Measurements from ENCODE around the gene HOXC10. TPM values are rescaled to one million over a fixed set of nuclear protein-coding genes. Genes with fewer than 3 reads are reported as not detected.

Gene HOXC10
- total and polyA plus RNA-seq, 9 donors, result 0.15 to 15.4 (median 2.0) TPM; not detected in 2

DNA sequence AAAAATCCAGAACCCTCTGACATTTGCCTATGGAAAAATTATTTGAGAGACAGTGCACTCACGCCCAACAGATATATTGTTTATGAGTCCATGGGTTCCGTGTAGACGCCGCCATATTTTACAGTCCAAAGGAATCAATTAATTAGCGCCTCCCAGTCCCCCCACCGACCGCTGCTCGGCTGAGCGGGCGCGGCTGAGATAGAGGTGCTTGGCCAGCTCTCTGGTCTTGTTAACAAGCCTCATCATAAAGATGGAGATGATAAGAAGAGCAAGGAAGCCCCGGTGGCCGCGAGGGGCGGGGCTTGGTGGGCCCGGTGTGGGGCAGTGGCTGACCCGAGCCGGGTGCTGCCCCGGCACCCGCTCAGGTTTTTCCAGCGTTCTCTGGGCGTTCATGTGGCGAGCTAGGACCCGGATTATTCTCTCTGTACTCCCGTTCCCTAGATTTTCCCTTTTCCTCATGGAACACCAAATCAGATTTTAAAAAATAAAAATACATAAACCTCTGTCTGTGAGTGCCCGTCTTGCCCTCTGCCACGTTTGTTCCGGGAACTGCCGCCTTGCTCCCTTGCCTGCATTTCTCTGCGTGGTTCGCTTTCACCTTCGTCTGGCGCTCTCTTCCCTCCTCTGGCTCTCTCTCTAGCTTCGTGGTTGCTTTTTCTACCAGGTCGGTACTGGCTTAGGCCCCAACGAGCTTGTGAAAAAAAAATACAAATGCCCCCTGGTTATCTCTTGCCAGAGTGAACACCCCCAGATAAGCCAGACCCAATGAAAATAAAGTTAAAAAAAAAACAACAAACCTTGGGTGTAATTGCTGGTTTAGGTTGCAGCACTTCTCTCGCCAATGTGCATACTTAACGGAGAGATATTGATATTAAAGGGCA lies 21.3 kb upstream of the HOXC10 start:
- no peaks in the 10 kb centered on the region for H3K36me3 ChIP-seq
- H3K9me3 ChIP-seq, result no peaks in the 10 kb centered on the region
- no peak overlapping the region for H3K27ac ChIP-seq
- no peak for DNase-seq
- TF ChIP-seq POLR2A (IDR thresholded peaks at IDR 0.05) (no peak), EP300 (IDR thresholded peaks at IDR 0.05) (no peak)
- TF ChIP-seq, protein P1, sequence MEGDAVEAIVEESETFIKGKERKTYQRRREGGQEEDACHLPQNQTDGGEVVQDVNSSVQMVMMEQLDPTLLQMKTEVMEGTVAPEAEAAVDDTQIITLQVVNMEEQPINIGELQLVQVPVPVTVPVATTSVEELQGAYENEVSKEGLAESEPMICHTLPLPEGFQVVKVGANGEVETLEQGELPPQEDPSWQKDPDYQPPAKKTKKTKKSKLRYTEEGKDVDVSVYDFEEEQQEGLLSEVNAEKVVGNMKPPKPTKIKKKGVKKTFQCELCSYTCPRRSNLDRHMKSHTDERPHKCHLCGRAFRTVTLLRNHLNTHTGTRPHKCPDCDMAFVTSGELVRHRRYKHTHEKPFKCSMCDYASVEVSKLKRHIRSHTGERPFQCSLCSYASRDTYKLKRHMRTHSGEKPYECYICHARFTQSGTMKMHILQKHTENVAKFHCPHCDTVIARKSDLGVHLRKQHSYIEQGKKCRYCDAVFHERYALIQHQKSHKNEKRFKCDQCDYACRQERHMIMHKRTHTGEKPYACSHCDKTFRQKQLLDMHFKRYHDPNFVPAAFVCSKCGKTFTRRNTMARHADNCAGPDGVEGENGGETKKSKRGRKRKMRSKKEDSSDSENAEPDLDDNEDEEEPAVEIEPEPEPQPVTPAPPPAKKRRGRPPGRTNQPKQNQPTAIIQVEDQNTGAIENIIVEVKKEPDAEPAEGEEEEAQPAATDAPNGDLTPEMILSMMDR (IDR thresholded peaks at IDR 0.05), result no peak
- WGBS, 3 donors, result 13 to 25% (median 15%) methylated on average over 38 of the region's 38 CpGs
- intact Hi-C loops (cut with DNase I), result no loop called here
- H3K4me1 ChIP-seq (ENCODE audit: insufficient read depth), result peaks cover 2% of the 10 kb centered on the region
- H3K4me3 ChIP-seq, result no peak overlapping the region
- H3K27me3 ChIP-seq, result peaks cover 17% of the 10 kb centered on the region

DNA sequence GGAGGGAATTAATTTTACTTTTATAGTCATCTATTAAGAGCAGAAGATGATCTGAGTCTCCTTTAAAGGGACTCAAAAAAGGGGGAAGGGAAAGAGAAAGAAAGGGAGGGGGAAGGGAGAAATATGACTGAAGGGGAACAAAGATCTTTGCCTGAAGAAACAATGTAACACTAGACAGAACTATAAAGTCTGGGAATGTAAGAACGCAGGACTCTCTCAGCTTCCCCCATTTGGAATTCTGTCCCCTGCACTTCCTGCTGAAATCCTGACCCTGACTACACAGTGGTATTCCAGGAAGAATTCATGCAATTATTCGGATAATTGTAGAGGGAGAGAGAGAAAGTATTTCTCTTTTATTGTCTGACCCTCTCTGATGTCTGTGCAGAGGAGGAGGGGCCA lies 20.6 kb upstream of the HOXC10 start:
- H3K27me3 ChIP-seq, result peaks cover 17% of the 10 kb centered on the region
- TF ChIP-seq, protein P1 (IDR thresholded peaks at IDR 0.05), result no peak
- no peak for TF ChIP-seq POLR2A (IDR thresholded peaks at IDR 0.05)

DNA sequence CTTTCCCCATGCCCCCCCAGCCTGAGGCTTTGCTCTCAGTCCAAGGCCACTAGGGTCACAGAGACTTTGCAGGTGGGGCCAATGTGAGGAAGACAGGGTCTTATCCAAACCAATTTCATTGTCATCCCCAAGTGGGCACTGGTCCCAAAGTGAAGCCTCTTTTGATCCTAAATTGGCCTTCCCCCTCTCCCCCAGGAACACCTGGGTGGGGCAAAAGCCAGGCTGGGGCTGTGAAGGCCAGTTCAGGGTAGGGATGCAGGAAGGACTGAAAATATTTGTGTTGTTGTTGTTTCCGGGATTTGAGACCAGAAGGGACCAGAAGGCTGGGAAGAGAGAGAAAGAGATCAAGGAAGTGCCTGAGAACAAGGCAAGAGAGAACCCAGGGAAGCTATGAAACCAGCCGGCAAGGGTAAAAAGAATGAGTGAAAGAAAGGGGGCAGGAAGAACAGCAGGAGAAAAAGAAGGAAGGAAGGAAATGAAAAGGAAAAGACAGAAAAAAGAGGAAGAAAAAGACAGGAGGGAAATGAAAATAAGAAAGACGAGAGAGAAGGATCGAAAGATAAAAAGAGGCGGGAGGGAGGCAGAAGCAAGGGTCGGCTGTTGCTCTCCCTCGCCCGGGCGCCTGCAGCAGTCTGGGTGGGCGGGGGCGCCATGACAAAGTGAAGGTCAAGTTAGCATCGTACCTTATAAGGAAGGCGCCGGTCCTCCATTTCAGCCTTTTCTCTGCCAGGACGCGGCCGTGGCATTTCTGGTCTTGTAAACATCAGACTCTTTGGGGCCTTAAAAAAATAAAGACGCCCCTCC lies 19.5 kb upstream of the HOXC10 start:
- H3K9me3 ChIP-seq, result no peaks in the 10 kb centered on the region
- peaks cover 2% of the 10 kb centered on the region for H3K4me1 ChIP-seq (ENCODE audit: insufficient read depth)

More for the DNA sequence above, 20.6 kb upstream of the HOXC10 start:
- intact Hi-C loops (cut with DNase I), result no loop called here
- Histone ChIP-seq H3K9me3 (no peaks in the 10 kb centered on the region), H3K27ac (no peak overlapping the region), H3K4me1 (ENCODE audit: insufficient read depth) (peaks cover 2% of the 10 kb centered on the region), H3K36me3 (no peaks in the 10 kb centered on the region), H3K4me3 (no peak overlapping the region)
- no peak for DNase-seq
- 9 to 29% (median 20%) methylated on average over 2 of the region's 2 CpGs for WGBS, 3 donors

DNA sequence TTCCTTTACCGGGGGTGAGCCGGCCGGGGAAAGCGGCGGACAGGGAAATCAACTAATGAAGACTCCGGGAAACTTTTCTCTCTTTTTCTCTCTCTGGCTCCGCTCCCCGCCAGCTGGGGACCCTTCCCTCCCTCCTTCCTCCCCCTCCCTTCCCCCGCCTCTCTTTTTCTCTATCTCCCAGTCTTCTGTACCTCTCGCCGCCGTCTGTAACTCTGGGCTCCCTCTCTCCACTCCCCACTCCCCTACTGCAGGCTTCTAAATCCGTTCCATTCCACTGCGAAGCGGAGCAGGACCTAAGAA lies 18.9 kb upstream of the HOXC10 start:
- peak overlapping the region; percentile 21 for H3K4me3 ChIP-seq
- no peaks in the 10 kb centered on the region for H3K36me3 ChIP-seq
- H3K4me1 ChIP-seq (ENCODE audit: insufficient read depth), result no peaks in the 10 kb centered on the region
- no peak for DNase-seq
- intact Hi-C loops (cut with DNase I), result no loop called here
- peaks cover 12% of the 10 kb centered on the region for H3K27me3 ChIP-seq
- no peaks in the 10 kb centered on the region for H3K9me3 ChIP-seq
- TF ChIP-seq POLR2A (IDR thresholded peaks at IDR 0.05) (no peak), EP300 (IDR thresholded peaks at IDR 0.05) (no peak)
- TF ChIP-seq, protein P1 (IDR thresholded peaks at IDR 0.05), result no peak
- WGBS, 3 donors, result 6 to 7% (median 6%) methylated on average over 15 of the region's 15 CpGs
- H3K27ac ChIP-seq, result no peak overlapping the region

More for the DNA sequence above, 19.5 kb upstream of the HOXC10 start:
- TF ChIP-seq EP300 (IDR thresholded peaks at IDR 0.05) (no peak), POLR2A (IDR thresholded peaks at IDR 0.05) (no peak)
- TF ChIP-seq, protein P1 (IDR thresholded peaks at IDR 0.05), result no peak
- peak overlapping the region; percentile 21 for H3K4me3 ChIP-seq
- peak in 1 of 5 donors; percentile 19 for DNase-seq
- H3K36me3 ChIP-seq, result no peaks in the 10 kb centered on the region
- WGBS, 3 donors, result 3 to 5% (median 4%) methylated on average over 18 of the region's 18 CpGs
- intact Hi-C loops (cut with DNase I), result no loop called here
- H3K27ac ChIP-seq, result no peak overlapping the region
- H3K27me3 ChIP-seq, result peaks cover 12% of the 10 kb centered on the region

All from ovary (tissue), 9 donors.